Aorta (tissue), 5 donors: Measurements from ENCODE around the gene SIMC1. TPM values are rescaled to one million over a fixed set of nuclear protein-coding genes. Genes with fewer than 3 reads are reported as not detected.

Source experiments
- ATAC-seq: fragments of 200-7000 bp; cut with Tn5 transposase; one replicate; pipeline ENCODE4 v1.9.1; 2022; ENCODE audit warnings: moderate library complexity; ENCODE audit not compliant: low FRiP score
- DNase-seq, 2 donors: peaks; one replicate each; pipeline ENCODE4 v3.0.0-alpha.2; 2020
- H3K27ac ChIP-seq, 2 donors: one replicate each; pipeline ENCODE4 v1.5.1; 2013; ENCODE audit warnings: low read length in 2 of 2, mild to moderate bottlenecking in 2 of 2, moderate library complexity in 2 of 2, control low read depth in 1 of 2, inconsistent platforms in 1 of 2, low read depth in 1 of 2
- H3K27me3 ChIP-seq, 2 donors: one replicate each; pipeline ENCODE4 v1.6.1; 2013; ENCODE audit warnings: control low read depth in 1 of 2, low read length in 1 of 2, mild to moderate bottlenecking in 1 of 2, moderate library complexity in 1 of 2; ENCODE audit not compliant: insufficient read depth in 2 of 2, control insufficient read depth in 1 of 2
- H3K36me3 ChIP-seq, 2 donors: one replicate each; pipeline ENCODE4 v1.6.1; 2013; ENCODE audit warnings: control low read depth in 1 of 2, low read length in 1 of 2, mild to moderate bottlenecking in 1 of 2; ENCODE audit not compliant: insufficient read depth in 2 of 2, control insufficient read depth in 1 of 2
- H3K4me1 ChIP-seq, 2 donors: one replicate each; pipeline ENCODE4 v1.6.1; 2013; ENCODE audit warnings: low read length in 2 of 2, control low read depth in 1 of 2, mild to moderate bottlenecking in 1 of 2, moderate library complexity in 1 of 2; ENCODE audit not compliant: insufficient read depth in 2 of 2, control insufficient read depth in 1 of 2
- H3K4me3 ChIP-seq, 2 donors: one replicate each; pipeline ENCODE4 v1.5.1; 2013; ENCODE audit warnings: low read length in 2 of 2, control low read depth in 1 of 2, mild to moderate bottlenecking in 1 of 2
- H3K9me3 ChIP-seq: one replicate; pipeline ENCODE4 v1.6.1; 2013; ENCODE audit warnings: mild to moderate bottlenecking, low read length; ENCODE audit not compliant: control insufficient read depth
- WGBS, 2 donors: extraction: QIAGEN DNeasy Blood & Tissue Kit; methylation state at CpG; one replicate each; pipeline ENCODE4 v1.1.7; 2013; 5-methylcytosine and 5-hydroxymethylcytosine counted together
- intact Hi-C, 2 donors: fragments of 100-400 bp; cut with DNase I; formaldehyde crosslinking; loops; one replicate each; pipeline versions ENCODE4 v1.14.2 to v1.15.0; 2022
- polyA plus RNA-seq, 2 donors: library from polyadenylated mRNA; stranded (reverse); fragments of 200-250 nt; gene quantifications; one replicate each; pipeline ENCODE4 v1.2.3, GENCODE V29; 2013
- total RNA-seq, 2 donors: library from RNA; stranded (reverse); fragmentation: NEBNext Ultra II Directional; extraction: Animal tissue kit (Norgen Biotek cat#: 25700); gene quantifications; one replicate each; pipeline ENCODE4 v1.2.1, GENCODE V29; 2021
- donor health status: healthy with polysubstance abuse.
- donor health status: Bipolar disorder and iron deficiency.
- donor health status: DM: no; HTN: no; CAD: no.
- donor health status: DM: no; HTN: no; CAD: no.
- donor health status: DM: yes; HTN: yes; CAD: no.

SIMC1 gene
- total and polyA plus RNA-seq, 4 donors, result 2.6 to 19.7 (median 9.1) TPM

- Histone ChIP-seq H3K27ac (no peak overlapping the region), H3K4me1 (no peaks in the 10 kb centered on the region), H3K36me3 (no peaks in the 10 kb centered on the region), H3K27me3 (no peaks in the 10 kb centered on the region), H3K9me3 (no peaks in the 10 kb centered on the region), H3K4me3 (no peak overlapping the region)
- DNase-seq, result no peak
- 92 to 93% methylated on average over 13 of the region's 13 CpGs for WGBS, 2 donors
- ATAC-seq, result peak; percentile 24
- intact Hi-C loops, result no loop called here
Observed at GRCh38 chr5:176371621-176372539, 133.7 kb downstream of the SIMC1 start.

DNA sequence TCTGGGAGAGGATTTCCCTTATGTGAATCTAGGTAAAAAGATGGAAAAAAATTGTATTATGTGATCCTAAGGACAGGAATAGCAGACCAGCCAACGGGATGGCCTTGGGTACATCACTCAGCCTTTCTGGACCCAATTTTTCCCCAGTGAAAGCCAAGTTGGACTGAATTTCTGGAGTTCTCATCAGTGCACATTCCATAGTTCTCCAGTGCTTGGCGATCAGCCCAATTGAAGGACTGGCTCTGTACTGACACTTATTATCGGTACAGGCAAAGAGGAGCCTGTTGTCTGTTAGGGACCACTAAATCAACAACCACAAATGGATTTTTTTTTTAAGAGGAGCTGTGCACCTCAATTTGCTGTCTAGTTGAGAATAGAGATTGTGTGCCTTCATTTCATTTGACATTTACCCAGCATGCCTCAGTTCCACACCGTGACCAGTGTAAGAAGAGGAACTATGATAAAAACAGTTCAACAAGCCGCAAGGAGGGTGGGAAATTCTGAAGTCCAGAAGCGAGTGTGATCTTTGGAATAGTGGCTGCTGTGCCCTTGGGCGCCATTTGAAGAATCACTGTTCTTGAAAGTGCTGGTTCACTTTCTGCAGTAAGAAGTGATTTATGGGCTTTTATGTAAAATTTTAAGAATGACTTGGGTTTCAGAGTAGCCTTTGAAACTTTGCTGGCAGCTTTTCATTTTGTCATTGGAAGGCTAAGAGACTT lies 135.0 kb downstream of the SIMC1 start:
- peak; percentile 72 for ATAC-seq
- H3K9me3 ChIP-seq, result no peaks in the 10 kb centered on the region
- H3K36me3 ChIP-seq, result no peaks in the 10 kb centered on the region
- 44 to 52% methylated on average over 7 of the region's 7 CpGs for WGBS, 2 donors
- H3K4me3 ChIP-seq, result no peak overlapping the region
- H3K27ac ChIP-seq, result no peak overlapping the region
- no peak for DNase-seq
- no peaks in the 10 kb centered on the region for H3K27me3 ChIP-seq
- intact Hi-C loops, result no loop called here
- no peaks in the 10 kb centered on the region for H3K4me1 ChIP-seq

DNA sequence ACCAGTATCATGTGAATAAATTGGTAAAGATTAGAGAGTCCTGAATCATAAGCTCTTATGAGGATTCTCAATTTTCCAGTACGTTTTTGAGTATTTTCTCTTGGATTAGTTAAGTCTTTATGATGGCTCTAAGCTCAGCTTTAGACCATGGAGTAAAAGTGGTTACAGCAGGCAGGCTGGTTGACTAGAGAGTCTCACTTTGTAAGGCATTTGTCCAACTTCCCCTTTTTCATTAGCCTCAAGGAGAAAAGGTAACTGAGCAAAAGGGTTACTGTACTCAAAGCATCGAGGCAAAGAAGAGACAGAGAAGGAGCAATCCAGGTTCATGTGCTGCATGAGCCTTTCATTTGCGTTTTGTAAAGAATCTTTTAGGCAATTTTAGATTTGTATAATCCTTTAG lies 141.7 kb downstream of the SIMC1 start:
- intact Hi-C loops, result loop anchor here in 1 of 2 donors (10.0 kb wide), 1 partner anchor 155 kb away; the partner anchor contains the start of gene RNF44
- Histone ChIP-seq H3K27ac (no peak overlapping the region), H3K27me3 (no peaks in the 10 kb centered on the region), H3K4me1 (no peaks in the 10 kb centered on the region), H3K4me3 (no peak overlapping the region), H3K9me3 (no peaks in the 10 kb centered on the region), H3K36me3 (peaks cover 0 to 3% of the 10 kb centered on the region in 2 donors)
- 92 to 94% methylated on average over 3 of the region's 3 CpGs for WGBS, 2 donors
- DNase-seq (no peak), ATAC-seq (no peak)

DNA sequence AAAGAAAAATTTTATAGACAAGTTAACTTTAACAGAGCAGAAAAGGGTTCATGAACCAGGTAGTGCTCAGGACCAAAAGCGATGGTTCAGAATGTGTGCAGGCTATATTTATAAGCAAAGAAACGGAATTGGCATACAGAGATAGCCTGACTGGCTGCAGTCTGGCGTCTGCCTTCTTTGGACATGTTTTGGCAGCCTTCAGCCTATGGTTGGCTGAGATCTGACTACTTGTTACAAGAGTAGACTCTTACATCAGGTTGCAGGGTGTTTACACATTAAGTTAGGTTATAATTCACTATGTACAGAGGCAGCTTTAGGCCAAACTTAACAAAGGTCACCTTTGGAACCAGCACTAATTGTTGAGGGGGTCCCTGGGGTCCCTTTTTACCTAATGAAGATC lies 143.2 kb downstream of the SIMC1 start:
- ATAC-seq (peak; percentile 77), DNase-seq (peak; percentile 70 to 71)
- Histone ChIP-seq H3K4me3 (no peak overlapping the region), H3K27ac (peak overlapping the region; percentile 31 to 92), H3K36me3 (peaks cover 0 to 3% of the 10 kb centered on the region in 2 donors), H3K4me1 (no peaks in the 10 kb centered on the region), H3K27me3 (no peaks in the 10 kb centered on the region), H3K9me3 (no peaks in the 10 kb centered on the region)
- 2 to 6% methylated on average over 3 of the region's 3 CpGs for WGBS, 2 donors
- intact Hi-C loops, result loop anchor here in 1 of 2 donors (10.0 kb wide), 1 partner anchor 153 kb away; the partner anchor contains the start of gene RNF44

DNA sequence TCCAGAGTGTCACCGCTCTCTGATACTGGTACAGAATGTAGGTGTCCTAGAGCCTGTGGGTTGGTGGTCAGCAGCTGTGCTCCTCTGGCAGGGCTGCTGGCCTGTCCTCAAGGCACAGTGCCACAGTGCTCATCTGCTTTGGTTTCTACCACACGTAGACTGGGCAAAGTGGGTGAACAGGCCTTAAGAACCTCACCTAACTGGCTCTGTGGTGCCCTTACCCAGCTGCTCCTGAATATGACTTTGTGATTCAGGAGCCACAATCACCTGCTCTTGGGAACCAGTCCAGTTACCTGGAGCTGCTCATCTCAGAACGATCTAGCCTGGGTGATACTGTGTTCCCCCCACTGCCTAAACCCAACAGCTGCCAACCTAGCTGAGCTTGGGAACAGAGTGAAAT lies 143.8 kb downstream of the SIMC1 start:
- H3K9me3 ChIP-seq, result no peaks in the 10 kb centered on the region
- WGBS, 2 donors, result 45 to 53% methylated on average over 3 of the region's 3 CpGs
- H3K4me3 ChIP-seq, result no peak overlapping the region
- H3K27ac ChIP-seq, result peak overlapping the region; percentile 31 to 92
- H3K4me1 ChIP-seq, result no peaks in the 10 kb centered on the region
- ATAC-seq (no peak), DNase-seq (peak in 1 of 2 donors; percentile 26)
- H3K27me3 ChIP-seq, result no peaks in the 10 kb centered on the region
- H3K36me3 ChIP-seq, result peaks cover 0 to 3% of the 10 kb centered on the region in 2 donors
- intact Hi-C loops, result loop anchor here in 1 of 2 donors (10.0 kb wide), 1 partner anchor 153 kb away; the partner anchor contains the start of gene RNF44

- ATAC-seq (no peak), DNase-seq (peak in 1 of 2 donors; percentile 17)
- no peak overlapping the region for H3K4me3 ChIP-seq
- WGBS, 2 donors, result 88 to 92% methylated on average over 3 of the region's 3 CpGs
- peaks cover 0 to 3% of the 10 kb centered on the region in 2 donors for H3K36me3 ChIP-seq
- no peaks in the 10 kb centered on the region for H3K27me3 ChIP-seq
- H3K27ac ChIP-seq, result no peak overlapping the region
- intact Hi-C loops, result loop anchor here in 1 of 2 donors (10.0 kb wide), 1 partner anchor 152 kb away; the partner anchor contains the start of gene RNF44
- H3K4me1 ChIP-seq, result peaks cover 0 to 3% of the 10 kb centered on the region in 2 donors
- H3K9me3 ChIP-seq, result no peaks in the 10 kb centered on the region
Observed at GRCh38 chr5:176382721-176383120, 144.5 kb downstream of the SIMC1 start.

DNA sequence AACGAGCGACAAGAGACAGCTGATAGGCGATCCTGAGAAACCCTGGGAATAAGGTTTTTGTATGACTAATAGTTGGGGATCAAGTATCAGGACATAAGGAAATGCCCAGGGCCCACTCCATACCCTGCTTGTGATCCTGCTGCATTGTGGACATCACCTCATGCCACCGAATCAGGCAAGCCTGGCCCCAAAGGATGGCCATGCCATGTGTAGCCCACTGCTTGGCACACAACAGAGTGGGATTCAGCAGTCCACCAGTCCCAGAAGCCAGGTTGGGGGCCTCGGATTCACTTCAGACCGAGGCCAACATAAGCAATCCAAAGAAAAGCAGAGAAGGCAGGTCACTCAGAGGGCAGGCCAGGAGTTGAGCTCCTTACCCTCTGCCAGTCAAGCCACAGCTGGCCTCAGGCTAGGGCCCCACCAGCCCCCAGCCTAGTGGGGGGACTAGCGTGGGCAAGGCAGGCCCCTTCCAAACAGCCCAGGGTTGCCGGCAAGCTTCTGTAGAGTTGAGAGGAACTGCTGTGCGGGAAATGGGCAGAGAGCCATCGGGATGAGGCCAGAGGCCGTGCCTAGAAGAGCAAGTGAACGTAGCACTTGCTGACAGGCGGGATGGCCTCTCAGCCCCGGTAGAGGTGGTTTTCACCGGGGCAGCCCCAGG lies 145.2 kb downstream of the SIMC1 start:
- Histone ChIP-seq H3K4me3 (no peak overlapping the region), H3K36me3 (peaks cover 0 to 3% of the 10 kb centered on the region in 2 donors), H3K9me3 (no peaks in the 10 kb centered on the region), H3K27ac (no peak overlapping the region), H3K27me3 (no peaks in the 10 kb centered on the region), H3K4me1 (peaks cover 0 to 3% of the 10 kb centered on the region in 2 donors)
- intact Hi-C loops, result loop anchor here in 1 of 2 donors (10.0 kb wide), 1 partner anchor 151 kb away; the partner anchor contains the start of gene RNF44
- DNase-seq (peak in 1 of 2 donors; percentile 69), ATAC-seq (no peak)
- WGBS, 2 donors, result 83 to 86% methylated on average over 15 of the region's 15 CpGs

GRCh38 chr5:176383961-176384360 lies 145.7 kb downstream of the SIMC1 start:
- intact Hi-C loops, result loop anchor here in 1 of 2 donors (10.0 kb wide), 1 partner anchor 151 kb away; the partner anchor contains the start of gene RNF44
- WGBS, 2 donors, result 82 to 87% methylated on average over 9 of the region's 9 CpGs

More at GRCh38 chr5:176383961-176384360, 145.7 kb downstream of the SIMC1 start:
- H3K27me3 ChIP-seq, result no peaks in the 10 kb centered on the region
- no peak overlapping the region for H3K27ac ChIP-seq
- H3K36me3 ChIP-seq, result peaks cover 0 to 3% of the 10 kb centered on the region in 2 donors
- no peaks in the 10 kb centered on the region for H3K9me3 ChIP-seq
- DNase-seq, result peak in 1 of 2 donors; percentile 45
- no peak for ATAC-seq
- no peak overlapping the region for H3K4me3 ChIP-seq
- peaks cover 0 to 3% of the 10 kb centered on the region in 2 donors for H3K4me1 ChIP-seq
